CD8-positive, alpha-beta memory T cell (primary cell): ENCODE results near the gene NTRK2. TPM values are rescaled to one million over a fixed set of nuclear protein-coding genes. Genes with fewer than 3 reads are reported as not detected.

Experiments
- CTCF ChIA-PET: fragments of 350-600 bp; sonication (Branson Sonifier 250); formaldehyde crosslinking; loops from one replicate; lab custom pipeline; 2021; ENCODE audit warnings: antibody characterized with exemption; lab: Charles Lee
- POLR2A ChIA-PET: fragments of 350-600 bp; sonication (Branson Sonifier 250); formaldehyde crosslinking; loops from one replicate; lab custom pipeline; 2021; ENCODE audit warnings: antibody characterized with exemption; lab: Charles Lee
- DNase-seq, 5 donors: peaks; one replicate each; pipeline versions ENCODE4 v3.0.0 to v3.0.0-alpha.2; 2020 to 2022; ENCODE audit warnings: mixed read lengths in 1 of 5
- H3K27ac ChIP-seq: one replicate; pipeline ENCODE4 v1.7.0; 2013; ENCODE audit warnings: low read depth, mild to moderate bottlenecking, low read length, moderate library complexity
- H3K27me3 ChIP-seq: 2 replicates; pipeline ENCODE4 v1.7.0; 2013; ENCODE audit warnings: low read length, mild to moderate bottlenecking; ENCODE audit not compliant: insufficient read depth, poor library complexity, severe bottlenecking
- H3K36me3 ChIP-seq: 2 replicates; pipeline ENCODE4 v1.7.0; 2013; ENCODE audit warnings: mild to moderate bottlenecking, low read length, moderate library complexity; ENCODE audit not compliant: insufficient read depth
- H3K4me1 ChIP-seq: 2 replicates; pipeline ENCODE4 v1.7.0; 2013; ENCODE audit warnings: mild to moderate bottlenecking, low read length, moderate library complexity; ENCODE audit not compliant: insufficient read depth
- H3K4me3 ChIP-seq: 2 replicates; pipeline ENCODE4 v1.7.0; 2013; ENCODE audit warnings: mild to moderate bottlenecking, low read length
- H3K9me3 ChIP-seq: 2 replicates; pipeline ENCODE4 v1.7.0; 2013; ENCODE audit warnings: mild to moderate bottlenecking, low read length
- H3K27ac Mint-ChIP-seq, 8 donors: one replicate each; pipeline ENCODE4 v1.8.0; 2020 to 2021; ENCODE audit warnings: mixed read lengths in 8 of 8, mild to moderate bottlenecking in 6 of 8, inconsistent platforms in 3 of 8, moderate library complexity in 3 of 8
- H3K27me3 Mint-ChIP-seq, 2 donors: one replicate each; pipeline ENCODE4 v1.8.0; 2020 to 2021; ENCODE audit warnings: mixed read lengths in 2 of 2, mild to moderate bottlenecking in 1 of 2, moderate library complexity in 1 of 2
- H3K36me3 Mint-ChIP-seq, 3 donors: one replicate each; pipeline ENCODE4 v1.8.0; 2020 to 2021; ENCODE audit warnings: mixed read lengths in 3 of 3, inconsistent platforms in 1 of 3, mild to moderate bottlenecking in 1 of 3
- H3K4me1 Mint-ChIP-seq, 3 donors: one replicate each; pipeline ENCODE4 v1.8.0; 2020 to 2021; ENCODE audit warnings: mixed read lengths in 3 of 3, inconsistent platforms in 1 of 3, mild to moderate bottlenecking in 1 of 3
- H3K4me3 Mint-ChIP-seq, 7 donors: one replicate each; pipeline ENCODE4 v1.8.0; 2020 to 2021; ENCODE audit warnings: mixed read lengths in 7 of 7, mild to moderate bottlenecking in 6 of 7, moderate library complexity in 4 of 7, inconsistent platforms in 2 of 7
- H3K9me3 Mint-ChIP-seq, 5 donors: one replicate each; pipeline ENCODE4 v1.8.0; 2020 to 2022; ENCODE audit warnings: mixed read lengths in 5 of 5, mild to moderate bottlenecking in 3 of 5, moderate library complexity in 2 of 5, inconsistent platforms in 1 of 5
- polyA plus RNA-seq: library from polyadenylated mRNA; unstranded; fragments of 300-500 nt; fragmentation: Illumina TruSeq; gene quantifications from one replicate; pipeline ENCODE4 v1.2.3, GENCODE V29; 2021
- total RNA-seq, 2 experiments: library from RNA; stranded (reverse); gene quantifications; one replicate each; pipeline ENCODE4 v1.2.3, GENCODE V29; 2021

The NTRK2 gene
- total and polyA plus RNA-seq, 3 experiments from 2014 or later = 0.26 to 0.38 TPM; not detected in 1

DNA sequence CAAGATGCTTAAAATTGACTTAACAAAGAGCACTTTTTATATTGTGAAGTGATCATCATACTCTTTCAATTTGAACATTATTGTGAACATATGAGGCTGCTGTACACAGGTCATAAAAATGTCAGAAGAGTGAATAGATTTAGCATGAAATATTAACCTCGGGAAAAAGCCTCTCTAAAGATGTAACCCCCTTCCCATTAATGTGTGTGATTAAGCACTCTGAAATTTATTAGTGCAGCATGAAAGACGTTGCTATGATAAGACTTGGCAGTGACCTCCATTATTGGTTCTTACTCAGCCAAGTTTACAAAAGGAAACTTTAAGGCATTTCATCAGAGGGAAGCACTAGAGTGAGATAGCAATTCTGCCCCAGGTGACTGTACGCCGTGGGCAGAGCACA lies 326.5 kb downstream of the NTRK2 start:
- H3K9me3 Mint-ChIP-seq = peaks cover 0 to 5% (median 2%) of the 10 kb centered on the region in 5 donors
- no peaks in the 10 kb centered on the region for H3K9me3 ChIP-seq
- ChIA-PET CTCF (no interaction called here), POLR2A (no interaction called here)
- H3K27ac Mint-ChIP-seq = no peak overlapping the region
- H3K27ac ChIP-seq = no peak overlapping the region
- no peaks in the 10 kb centered on the region for H3K36me3 ChIP-seq
- no peaks in the 10 kb centered on the region for H3K36me3 Mint-ChIP-seq
- peaks cover 6 to 8% of the 10 kb centered on the region in 2 donors for H3K27me3 Mint-ChIP-seq
- H3K4me3 ChIP-seq = no peak overlapping the region
- DNase-seq = no peak
- no peaks in the 10 kb centered on the region for H3K27me3 ChIP-seq
- no peaks in the 10 kb centered on the region for H3K4me1 ChIP-seq
- no peak overlapping the region for H3K4me3 Mint-ChIP-seq
- H3K4me1 Mint-ChIP-seq = no peaks in the 10 kb centered on the region

DNA sequence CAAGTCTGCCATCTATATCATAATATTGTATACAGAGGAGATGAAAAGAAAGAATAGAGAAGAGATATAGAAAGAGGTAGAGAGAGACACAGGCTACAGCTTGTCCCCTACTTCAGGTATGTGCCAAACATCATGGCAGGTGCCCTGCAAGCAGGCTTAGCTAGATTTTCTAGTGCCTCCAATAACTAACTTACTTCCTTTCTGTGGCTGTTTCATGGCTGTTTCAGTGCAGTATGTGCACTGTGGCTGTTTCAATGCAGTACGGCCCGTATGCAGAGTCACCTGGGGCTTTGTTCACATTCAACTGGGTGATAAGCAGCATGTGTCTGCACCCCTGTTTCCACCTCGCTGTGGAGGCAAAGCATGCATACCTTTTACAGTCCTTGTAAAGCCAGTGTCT lies 327.2 kb downstream of the NTRK2 start:
- Histone ChIP-seq H3K27me3 (no peaks in the 10 kb centered on the region), H3K4me3 (no peak overlapping the region), H3K9me3 (no peaks in the 10 kb centered on the region), H3K4me1 (no peaks in the 10 kb centered on the region), H3K27ac (no peak overlapping the region), H3K36me3 (no peaks in the 10 kb centered on the region)
- ChIA-PET POLR2A (no interaction called here), CTCF (no interaction called here)
- H3K9me3 Mint-ChIP-seq = peaks cover 0 to 6% (median 3%) of the 10 kb centered on the region in 5 donors
- no peak overlapping the region for H3K4me3 Mint-ChIP-seq
- DNase-seq = no peak
- peaks cover 6 to 8% of the 10 kb centered on the region in 2 donors for H3K27me3 Mint-ChIP-seq
- H3K27ac Mint-ChIP-seq = no peak overlapping the region
- no peaks in the 10 kb centered on the region for H3K36me3 Mint-ChIP-seq
- no peaks in the 10 kb centered on the region for H3K4me1 Mint-ChIP-seq

DNA sequence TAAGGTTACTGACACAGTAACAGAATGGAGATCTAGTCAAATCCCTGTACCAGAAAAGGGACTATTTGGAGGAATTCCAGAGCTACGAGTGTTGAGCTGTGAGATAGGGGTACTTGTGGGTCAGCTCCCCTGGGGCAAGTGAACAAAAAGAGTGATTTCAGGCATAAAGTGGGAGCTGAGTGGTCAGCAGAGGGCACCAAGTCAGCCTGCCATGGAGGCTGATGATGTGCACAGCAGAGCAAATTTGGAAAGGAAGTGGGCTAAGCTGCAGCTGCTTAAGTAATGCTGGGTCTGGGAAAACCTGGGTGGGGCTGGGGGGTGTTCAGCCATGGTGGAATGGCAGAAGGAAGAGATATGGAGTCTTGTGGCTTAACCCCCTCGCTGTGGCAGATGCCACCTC lies 327.9 kb downstream of the NTRK2 start:
- peaks cover 6 to 8% of the 10 kb centered on the region in 2 donors for H3K27me3 Mint-ChIP-seq
- no peak overlapping the region for H3K4me3 ChIP-seq
- no peaks in the 10 kb centered on the region for H3K27me3 ChIP-seq
- DNase-seq = no peak
- no peaks in the 10 kb centered on the region for H3K36me3 Mint-ChIP-seq
- H3K4me3 Mint-ChIP-seq = no peak overlapping the region
- no peak overlapping the region for H3K27ac Mint-ChIP-seq
- CTCF ChIA-PET = no interaction called here
- H3K9me3 Mint-ChIP-seq = peaks cover 0 to 6% (median 3%) of the 10 kb centered on the region in 5 donors
- POLR2A ChIA-PET = no interaction called here
- H3K27ac ChIP-seq = no peak overlapping the region
- H3K4me1 Mint-ChIP-seq = no peaks in the 10 kb centered on the region
- H3K36me3 ChIP-seq = no peaks in the 10 kb centered on the region
- no peaks in the 10 kb centered on the region for H3K4me1 ChIP-seq
- H3K9me3 ChIP-seq = no peaks in the 10 kb centered on the region

DNA sequence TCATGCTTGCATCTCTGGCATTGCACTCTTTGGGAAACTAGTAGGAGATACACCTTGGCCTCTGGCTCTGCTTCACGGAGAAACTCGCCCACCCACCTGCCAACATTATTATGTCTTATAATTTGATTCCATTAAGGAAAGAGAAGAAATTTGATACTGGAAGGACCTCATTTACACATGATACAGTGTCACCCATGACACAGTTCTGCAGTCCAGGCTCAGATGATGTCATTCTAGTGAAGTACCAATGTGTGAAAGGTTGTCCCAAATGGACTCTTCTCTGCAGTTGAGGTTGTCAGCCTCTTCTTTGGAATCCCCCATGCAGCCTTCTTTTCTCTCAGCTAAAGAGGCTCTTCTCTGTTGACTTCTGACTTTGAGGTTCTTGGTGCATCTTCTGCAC lies 329.1 kb downstream of the NTRK2 start:
- Mint-ChIP-seq H3K27me3 (peaks cover 6 to 8% of the 10 kb centered on the region in 2 donors), H3K36me3 (no peaks in the 10 kb centered on the region), H3K27ac (no peak overlapping the region), H3K4me3 (no peak overlapping the region), H3K9me3 (peaks cover 0 to 6% (median 3%) of the 10 kb centered on the region in 5 donors), H3K4me1 (no peaks in the 10 kb centered on the region)
- Histone ChIP-seq H3K27ac (no peak overlapping the region), H3K4me3 (no peak overlapping the region), H3K27me3 (no peaks in the 10 kb centered on the region), H3K4me1 (no peaks in the 10 kb centered on the region), H3K36me3 (no peaks in the 10 kb centered on the region), H3K9me3 (no peaks in the 10 kb centered on the region)
- no peak for DNase-seq
- POLR2A ChIA-PET = no interaction called here
- CTCF ChIA-PET = no interaction called here

DNA sequence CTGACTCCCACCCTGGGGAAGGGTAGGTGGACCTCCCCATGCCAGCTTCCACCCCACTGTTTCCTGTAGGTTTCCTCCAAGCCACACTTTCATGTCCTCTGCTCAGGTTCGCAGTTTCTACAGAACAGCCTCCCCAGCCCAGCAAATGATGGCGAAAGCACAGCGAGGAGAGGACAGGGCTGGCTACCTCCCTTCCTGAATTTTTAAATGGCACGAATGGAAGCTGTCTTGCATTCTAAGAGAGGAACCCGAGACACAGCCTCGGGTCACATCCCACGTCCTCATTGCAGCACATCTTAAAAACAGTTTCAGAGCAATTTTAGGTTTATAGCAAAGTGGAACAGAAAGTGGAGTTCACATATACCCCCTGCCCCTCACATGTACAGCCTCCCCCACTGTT lies 330.3 kb downstream of the NTRK2 start:
- peaks cover 4 to 6% of the 10 kb centered on the region in 2 donors for H3K27me3 Mint-ChIP-seq
- ChIA-PET POLR2A (no interaction called here), CTCF (no interaction called here)
- Histone ChIP-seq H3K4me1 (no peaks in the 10 kb centered on the region), H3K27me3 (no peaks in the 10 kb centered on the region), H3K27ac (no peak overlapping the region), H3K36me3 (no peaks in the 10 kb centered on the region), H3K9me3 (no peaks in the 10 kb centered on the region), H3K4me3 (no peak overlapping the region)
- H3K4me1 Mint-ChIP-seq = no peaks in the 10 kb centered on the region
- H3K9me3 Mint-ChIP-seq = peaks cover 0 to 6% (median 3%) of the 10 kb centered on the region in 5 donors
- no peaks in the 10 kb centered on the region for H3K36me3 Mint-ChIP-seq
- no peak for DNase-seq
- no peak overlapping the region for H3K27ac Mint-ChIP-seq
- H3K4me3 Mint-ChIP-seq = no peak overlapping the region

DNA sequence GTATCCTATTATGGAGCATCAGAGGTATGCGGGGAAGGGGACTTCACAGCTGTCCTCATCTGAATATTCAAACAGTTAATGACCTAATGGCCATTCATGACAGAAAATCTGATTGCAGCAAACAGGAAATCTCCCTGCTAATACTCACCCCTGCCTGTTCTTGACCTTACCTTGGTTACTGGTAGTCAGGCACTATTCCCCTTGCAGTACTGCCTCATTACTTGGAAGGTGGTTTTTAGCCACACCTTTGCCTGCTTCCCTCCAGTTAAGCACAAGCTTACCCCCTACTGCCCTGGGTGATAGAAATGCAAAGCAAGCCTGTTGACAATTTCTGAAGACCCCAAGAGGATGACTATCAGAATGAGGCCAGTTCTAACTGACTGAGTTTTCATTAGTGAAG lies 332.4 kb downstream of the NTRK2 start:
- Histone ChIP-seq H3K4me1 (no peaks in the 10 kb centered on the region), H3K27ac (no peak overlapping the region), H3K9me3 (no peaks in the 10 kb centered on the region), H3K4me3 (no peak overlapping the region), H3K27me3 (no peaks in the 10 kb centered on the region), H3K36me3 (no peaks in the 10 kb centered on the region)
- ChIA-PET POLR2A (no interaction called here), CTCF (no interaction called here)
- Mint-ChIP-seq H3K27ac (no peak overlapping the region), H3K4me1 (no peaks in the 10 kb centered on the region), H3K9me3 (peaks cover 0 to 6% (median 3%) of the 10 kb centered on the region in 5 donors), H3K36me3 (no peaks in the 10 kb centered on the region), H3K27me3 (peaks cover 4 to 7% of the 10 kb centered on the region in 2 donors), H3K4me3 (no peak overlapping the region)
- DNase-seq = no peak

DNA sequence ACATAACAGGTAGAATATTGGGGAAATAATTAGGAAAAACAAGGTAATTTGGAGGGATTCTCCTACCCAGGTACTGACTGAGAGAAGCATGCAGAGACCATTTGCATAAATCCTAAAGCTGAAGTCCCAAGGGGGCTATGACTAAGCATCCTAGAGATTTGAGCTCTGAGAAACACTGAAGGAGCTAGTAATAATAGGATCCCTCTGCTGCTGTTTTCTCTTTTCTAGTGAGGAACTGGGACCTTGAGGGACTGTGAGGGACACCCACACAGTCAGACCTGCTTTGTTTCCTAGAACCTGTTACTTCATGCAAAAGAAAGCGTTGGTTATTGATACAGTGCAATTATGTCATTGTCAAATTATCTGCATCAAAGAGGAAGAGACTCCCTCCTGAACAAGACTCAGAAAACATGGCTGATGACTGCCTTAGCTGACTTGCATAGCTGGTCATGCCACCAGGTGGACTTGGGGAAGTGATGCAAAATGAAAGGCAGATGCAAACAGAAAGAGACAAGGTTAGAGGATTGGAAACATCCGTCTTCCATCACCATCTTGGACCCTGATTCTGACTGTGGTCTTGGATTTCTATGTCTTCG lies 335.4 kb downstream of the NTRK2 start:
- Histone ChIP-seq H3K9me3 (no peaks in the 10 kb centered on the region), H3K27ac (no peak overlapping the region), H3K36me3 (no peaks in the 10 kb centered on the region), H3K4me3 (no peak overlapping the region), H3K27me3 (no peaks in the 10 kb centered on the region), H3K4me1 (no peaks in the 10 kb centered on the region)
- CTCF ChIA-PET = no interaction called here
- Mint-ChIP-seq H3K36me3 (no peaks in the 10 kb centered on the region), H3K27ac (no peak overlapping the region), H3K27me3 (peaks cover 1 to 4% of the 10 kb centered on the region in 2 donors), H3K4me1 (no peaks in the 10 kb centered on the region), H3K4me3 (no peak overlapping the region), H3K9me3 (peaks cover 0 to 6% (median 3%) of the 10 kb centered on the region in 5 donors)
- DNase-seq = no peak
- POLR2A ChIA-PET = no interaction called here

DNA sequence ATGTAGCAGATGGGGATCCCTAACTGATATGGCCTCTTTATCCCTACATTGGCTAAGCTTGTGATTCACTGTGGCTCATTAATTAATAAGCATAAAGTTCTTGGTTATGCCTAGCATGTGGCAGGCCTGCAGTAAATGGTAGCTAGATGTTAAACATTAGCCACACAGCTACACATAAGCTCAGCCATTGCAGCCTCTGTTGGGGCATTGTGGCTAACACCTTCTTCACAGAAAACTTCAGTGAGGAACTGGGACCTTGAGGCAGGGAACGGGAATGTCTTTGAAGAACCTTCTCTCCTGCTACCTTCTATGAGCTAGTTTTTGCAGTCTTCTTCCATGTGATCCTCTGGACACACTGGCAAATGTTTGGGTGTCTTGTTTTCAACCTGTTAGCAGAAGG lies 338.2 kb downstream of the NTRK2 start:
- peaks cover 0 to 2% (median 0%) of the 10 kb centered on the region in 5 donors for H3K9me3 Mint-ChIP-seq
- no peak overlapping the region for H3K4me3 Mint-ChIP-seq
- H3K27me3 ChIP-seq = no peaks in the 10 kb centered on the region
- H3K27ac Mint-ChIP-seq = no peak overlapping the region
- peaks cover 0 to 3% of the 10 kb centered on the region in 2 donors for H3K27me3 Mint-ChIP-seq
- no peaks in the 10 kb centered on the region for H3K36me3 ChIP-seq
- ChIA-PET CTCF (no interaction called here), POLR2A (no interaction called here)
- DNase-seq = no peak
- no peaks in the 10 kb centered on the region for H3K9me3 ChIP-seq
- H3K4me1 ChIP-seq = no peaks in the 10 kb centered on the region
- H3K36me3 Mint-ChIP-seq = no peaks in the 10 kb centered on the region
- H3K4me3 ChIP-seq = no peak overlapping the region
- no peaks in the 10 kb centered on the region for H3K4me1 Mint-ChIP-seq
- no peak overlapping the region for H3K27ac ChIP-seq
